Hematopoietic multipotent progenitor cell treated with erythropoietin and hydrocortisone succinate and interleukin-3 and kit ligand, for 8 days (in vitro differentiated cells): ENCODE measurements around the gene ALPG.
"Not testable (repeated sequence)": the region's sequence is repeated elsewhere in the genome, so short reads cannot be mapped to it uniquely, and the experiment has no call there.

ENCODE experiments used
- DNase-seq: peaks from one replicate; pipeline ENCODE4 v3.0.0-alpha.2; 2015

The ALPG gene

DNA sequence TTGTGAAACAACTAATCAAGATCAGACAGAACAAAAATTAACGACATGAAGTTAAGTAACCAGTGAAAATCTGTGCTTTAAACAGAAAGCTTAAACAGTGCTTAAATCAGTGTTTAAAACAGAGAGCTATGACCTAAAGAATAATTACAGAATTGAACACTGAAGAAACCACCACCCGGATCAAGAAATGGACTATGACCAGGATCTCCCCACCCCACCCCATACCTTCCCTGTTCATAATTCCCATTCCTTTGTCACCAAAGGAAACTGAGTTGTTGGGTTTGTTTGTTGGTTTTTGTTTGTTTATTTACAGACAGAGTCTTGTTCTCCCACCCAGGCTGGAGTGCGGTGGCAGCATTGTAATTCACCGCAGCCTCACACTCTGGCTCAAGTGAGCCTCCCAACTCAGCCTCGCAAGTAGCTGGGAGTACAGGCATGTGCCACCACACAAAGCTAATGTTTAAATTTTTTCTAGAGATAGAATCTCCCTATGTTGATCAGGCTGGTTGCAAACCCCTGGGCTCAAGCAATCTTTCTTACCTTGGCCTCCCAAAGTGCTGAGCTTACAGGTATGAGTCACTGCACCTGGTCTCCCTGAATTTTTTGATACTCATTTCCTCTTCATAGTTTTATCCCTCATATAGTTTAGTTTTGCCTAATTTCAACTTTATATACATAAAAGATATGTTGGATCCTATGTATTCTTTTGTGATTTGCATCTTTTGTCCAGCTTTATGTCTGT, 8.2 kb upstream of the ALPG start:
- DNase-seq = no peak

DNA sequence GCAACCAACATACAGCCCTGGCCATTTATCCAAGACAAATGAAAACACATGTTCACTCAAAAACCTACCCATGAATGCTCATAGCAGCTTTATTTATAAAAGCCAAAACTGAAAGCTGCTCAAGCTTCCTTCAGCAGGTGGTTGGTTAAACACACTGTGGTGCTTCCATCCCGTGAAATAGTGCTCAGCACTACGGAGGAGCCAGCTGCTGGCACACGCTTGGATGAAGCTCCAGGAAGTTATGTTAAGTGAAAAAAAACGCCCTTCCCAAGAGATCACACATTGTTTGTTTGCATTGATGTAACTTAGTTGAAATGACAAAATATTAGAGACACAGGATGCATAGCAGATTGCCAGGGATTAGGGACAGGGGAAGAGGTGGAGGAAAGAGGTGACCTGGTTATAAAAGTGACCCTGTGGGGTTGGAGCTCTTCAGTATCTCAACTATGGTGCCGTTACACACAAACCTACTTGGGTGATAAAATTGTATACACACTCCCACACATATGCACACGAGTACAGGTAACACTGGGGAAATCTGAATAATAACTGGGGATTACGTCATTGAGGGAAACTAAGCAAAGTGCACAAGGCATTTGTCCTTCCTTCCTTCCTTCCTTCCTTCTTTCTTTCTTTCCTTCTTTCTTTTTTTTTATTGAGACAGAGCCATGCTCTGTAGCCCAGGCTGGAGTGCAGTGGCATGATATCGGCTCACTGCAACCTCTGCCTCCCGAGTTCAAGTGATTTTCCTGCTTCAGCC, 6.2 kb upstream of the ALPG start:
- DNase-seq = no peak

DNA sequence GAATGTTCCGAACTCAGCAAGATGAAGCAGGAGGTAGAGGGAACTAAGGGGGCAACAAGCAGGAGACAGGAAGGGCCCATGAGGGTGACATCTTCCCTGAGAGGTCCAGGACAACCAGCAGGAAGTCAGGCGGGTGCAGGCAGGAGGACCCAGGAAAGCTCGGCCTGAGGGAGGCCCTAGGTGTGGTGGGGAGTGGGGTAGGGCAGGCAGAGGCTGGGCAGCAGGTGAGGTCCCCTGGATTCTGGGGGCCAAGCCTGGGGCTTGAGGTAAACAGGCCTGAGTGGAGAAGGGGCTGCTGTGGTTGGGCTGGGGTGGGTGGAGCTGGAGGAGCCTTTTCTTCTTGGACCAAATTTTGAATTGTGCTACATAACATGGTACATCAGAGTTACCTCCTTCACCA, 4.1 kb upstream of the ALPG start:
- no peak for DNase-seq

DNA sequence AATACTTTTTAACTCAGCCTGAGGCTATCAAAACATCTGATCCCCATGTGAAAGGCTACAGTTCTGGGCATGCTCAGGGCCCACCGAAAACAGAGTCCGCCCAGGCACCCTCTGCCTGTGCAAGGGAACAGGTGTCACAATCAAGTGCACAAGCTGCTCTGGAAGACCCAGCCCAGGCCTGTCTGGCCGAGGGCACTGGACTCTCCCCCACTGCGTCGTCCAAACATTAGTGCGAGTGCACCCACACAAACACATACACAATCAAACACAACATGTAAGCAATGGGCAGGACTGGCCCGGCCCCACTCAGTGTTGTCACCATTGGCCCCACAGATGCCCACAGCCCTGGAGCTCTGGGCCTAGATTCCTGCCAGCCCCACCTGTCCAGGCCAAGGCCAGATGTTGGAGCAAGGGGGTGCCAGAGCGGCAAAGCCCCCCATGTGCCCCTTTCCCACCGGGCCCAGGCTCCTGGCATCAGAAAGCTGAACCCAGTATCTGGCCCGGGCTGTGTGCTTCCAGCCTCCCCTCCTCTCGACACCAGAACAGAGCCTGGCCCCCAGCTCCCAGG, 617 bp upstream of the ALPG start:
- DNase-seq = no peak

DNA sequence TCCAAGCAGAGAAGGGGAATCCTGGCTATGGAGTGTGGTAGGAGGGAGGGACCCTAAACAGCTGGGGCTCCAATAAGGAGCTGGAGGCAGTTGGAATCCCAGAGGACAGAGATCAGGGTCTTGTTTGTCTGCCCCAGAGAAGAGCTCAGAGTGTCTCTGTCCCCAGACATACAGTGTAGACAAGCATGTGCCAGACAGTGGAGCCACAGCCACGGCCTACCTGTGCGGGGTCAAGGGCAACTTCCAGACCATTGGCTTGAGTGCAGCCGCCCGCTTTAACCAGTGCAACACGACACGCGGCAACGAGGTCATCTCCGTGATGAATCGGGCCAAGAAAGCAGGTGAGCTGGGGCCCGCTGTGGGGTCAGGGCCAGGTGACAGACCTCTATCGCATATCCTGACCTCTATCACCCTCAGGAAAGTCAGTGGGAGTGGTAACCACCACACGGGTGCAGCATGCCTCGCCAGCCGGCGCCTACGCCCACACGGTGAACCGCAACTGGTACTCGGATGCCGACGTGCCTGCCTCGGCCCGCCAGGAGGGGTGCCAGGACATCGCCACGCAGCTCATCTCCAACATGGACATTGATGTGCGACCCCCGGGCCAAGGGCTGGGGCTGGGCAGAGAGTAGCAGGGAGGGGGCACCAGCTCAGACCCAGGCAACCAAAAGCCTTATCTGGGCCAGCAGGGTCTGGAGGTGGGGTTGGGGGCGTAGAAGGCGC, 945 bp downstream of the ALPG start:
- DNase-seq = not testable (repeated sequence)

DNA sequence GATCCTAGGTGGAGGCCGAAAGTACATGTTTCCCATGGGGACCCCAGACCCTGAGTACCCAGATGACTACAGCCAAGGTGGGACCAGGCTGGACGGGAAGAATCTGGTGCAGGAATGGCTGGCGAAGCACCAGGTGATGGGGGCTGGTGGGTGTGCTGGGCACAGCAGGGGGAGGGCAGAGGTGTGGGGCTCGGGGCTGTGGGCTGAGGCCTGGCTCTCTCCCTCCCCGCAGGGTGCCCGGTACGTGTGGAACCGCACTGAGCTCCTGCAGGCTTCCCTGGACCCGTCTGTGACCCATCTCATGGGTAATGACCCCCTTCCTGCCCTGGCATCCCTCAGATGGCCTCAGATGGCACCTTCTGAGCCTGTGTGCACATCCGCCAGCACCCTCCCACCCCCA, 1.6 kb downstream of the ALPG start:
- not testable (repeated sequence) for DNase-seq

DNA sequence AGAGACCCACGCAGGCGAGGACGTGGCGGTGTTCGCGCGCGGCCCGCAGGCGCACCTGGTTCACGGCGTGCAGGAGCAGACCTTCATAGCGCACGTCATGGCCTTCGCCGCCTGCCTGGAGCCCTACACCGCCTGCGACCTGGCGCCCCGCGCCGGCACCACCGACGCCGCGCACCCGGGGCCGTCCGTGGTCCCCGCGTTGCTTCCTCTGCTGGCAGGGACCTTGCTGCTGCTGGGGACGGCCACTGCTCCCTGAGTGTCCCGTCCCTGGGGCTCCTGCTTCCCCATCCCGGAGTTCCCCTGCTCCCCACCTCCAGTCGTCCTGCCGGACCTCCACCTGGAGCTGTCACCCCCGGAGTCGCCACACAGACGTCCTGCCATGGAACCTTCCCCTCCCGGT, 3.0 kb downstream of the ALPG start:
- not testable (repeated sequence) for DNase-seq

DNA sequence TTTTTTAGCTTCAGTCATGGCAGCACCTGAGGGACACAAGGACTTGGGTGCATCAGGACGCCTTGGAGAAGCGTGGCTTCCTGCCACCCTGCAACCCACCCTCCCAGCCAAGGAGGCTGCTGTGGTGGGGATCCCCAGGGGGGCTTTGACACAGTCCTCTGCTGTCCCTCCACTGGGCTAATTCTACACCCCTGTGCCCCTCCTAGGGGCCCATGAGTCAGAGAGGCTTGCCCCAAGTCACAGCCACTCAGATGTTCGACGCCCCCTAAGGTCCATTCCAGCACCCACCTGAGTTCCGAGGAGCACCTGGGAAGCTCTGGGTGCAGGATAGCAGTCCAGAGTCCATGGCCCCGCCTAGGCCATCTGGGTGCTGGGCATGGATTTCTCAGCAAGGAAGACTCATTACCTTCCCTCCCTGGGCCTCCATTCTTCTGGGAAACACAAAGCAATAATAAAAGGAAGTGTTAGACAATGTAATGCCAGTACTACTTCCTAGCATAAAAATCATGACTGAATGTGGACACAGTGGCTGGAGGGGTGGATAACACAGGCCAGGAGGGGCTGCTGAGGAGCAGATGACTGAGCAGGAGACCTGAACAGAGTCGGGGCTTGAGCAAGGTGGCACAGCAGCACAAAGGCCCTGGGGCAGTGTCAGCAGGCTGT, 3.7 kb downstream of the ALPG start:
- DNase-seq = no peak

DNA sequence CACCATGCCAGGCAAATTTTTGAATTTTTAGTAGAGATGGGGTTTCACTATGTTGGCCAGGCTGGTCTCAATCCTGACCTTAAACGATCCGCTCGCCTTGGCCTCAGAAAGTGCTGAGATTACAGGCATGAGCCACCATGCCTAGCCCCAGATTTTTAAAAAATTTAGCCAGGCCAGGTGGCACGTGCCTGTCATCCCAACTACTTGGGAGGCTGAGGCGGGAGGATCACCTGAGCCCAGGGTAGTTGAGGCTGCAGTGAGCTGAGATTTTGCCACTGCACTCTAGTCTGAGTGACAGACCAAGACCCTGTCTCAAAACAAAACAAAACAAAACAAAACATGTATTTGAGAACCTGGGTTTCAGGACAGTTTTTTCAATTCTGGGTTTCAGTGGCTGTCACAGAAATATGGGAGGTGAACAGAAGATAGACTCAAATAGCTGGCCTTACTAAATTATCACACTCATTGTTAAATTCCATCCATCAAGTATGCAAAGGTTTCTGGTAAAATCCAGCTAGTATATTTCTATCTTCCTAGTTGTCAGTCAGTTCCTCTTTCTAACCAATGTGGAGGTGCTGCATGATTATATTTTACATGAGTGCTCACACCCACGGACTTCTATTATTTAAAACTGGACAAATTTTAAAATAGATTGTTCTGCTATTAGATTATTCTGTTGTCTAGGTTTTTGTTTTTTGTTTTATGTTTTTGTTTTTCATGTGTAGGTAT, 5.4 kb downstream of the ALPG start:
- no peak for DNase-seq

DNA sequence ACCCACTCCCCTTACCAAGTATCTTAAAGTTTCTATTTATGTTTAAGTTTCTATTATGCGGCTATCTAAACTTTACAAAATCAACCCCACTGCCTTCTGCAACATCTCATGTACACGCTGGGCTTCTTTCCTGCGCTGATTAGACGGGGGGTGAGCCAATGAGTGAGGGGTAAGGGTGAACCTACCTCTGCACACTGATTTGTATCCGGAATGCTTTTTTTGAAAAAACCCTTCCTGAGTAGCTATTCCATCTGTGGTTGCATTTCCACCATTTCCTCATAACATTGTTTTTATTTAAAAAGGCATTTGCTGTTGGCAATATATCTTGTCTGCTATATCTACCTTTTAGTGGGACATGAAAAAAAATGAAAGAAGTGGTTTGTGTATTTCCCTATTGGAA, 6.3 kb downstream of the ALPG start:
- DNase-seq = no peak

DNA sequence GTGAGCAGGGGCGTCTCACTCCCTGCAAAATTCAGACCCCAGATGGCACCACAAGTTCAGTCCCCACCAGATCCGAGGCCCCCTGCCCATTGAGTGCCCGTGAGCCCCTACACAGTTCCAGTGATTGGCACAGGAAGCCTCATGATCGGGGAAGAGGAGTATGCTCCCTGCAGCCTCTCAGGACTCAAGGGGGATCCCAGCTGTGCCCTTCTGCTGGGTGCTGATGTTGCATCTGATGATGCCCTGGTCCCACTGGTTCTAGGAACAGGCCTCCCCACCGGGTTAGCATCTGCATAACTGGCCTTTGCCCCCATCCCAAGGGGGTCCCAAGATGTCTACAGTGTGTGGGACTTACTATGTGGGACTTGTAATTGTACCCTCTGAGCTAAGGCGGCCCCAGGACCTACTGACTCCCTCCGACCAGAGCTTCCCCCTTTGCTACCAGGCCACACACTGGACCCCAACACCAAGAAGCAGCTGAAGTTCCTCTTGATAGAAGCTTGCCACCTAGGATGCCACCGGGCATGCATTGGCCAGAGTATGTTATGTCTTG, 8.6 kb downstream of the ALPG start:
- no peak for DNase-seq

DNA sequence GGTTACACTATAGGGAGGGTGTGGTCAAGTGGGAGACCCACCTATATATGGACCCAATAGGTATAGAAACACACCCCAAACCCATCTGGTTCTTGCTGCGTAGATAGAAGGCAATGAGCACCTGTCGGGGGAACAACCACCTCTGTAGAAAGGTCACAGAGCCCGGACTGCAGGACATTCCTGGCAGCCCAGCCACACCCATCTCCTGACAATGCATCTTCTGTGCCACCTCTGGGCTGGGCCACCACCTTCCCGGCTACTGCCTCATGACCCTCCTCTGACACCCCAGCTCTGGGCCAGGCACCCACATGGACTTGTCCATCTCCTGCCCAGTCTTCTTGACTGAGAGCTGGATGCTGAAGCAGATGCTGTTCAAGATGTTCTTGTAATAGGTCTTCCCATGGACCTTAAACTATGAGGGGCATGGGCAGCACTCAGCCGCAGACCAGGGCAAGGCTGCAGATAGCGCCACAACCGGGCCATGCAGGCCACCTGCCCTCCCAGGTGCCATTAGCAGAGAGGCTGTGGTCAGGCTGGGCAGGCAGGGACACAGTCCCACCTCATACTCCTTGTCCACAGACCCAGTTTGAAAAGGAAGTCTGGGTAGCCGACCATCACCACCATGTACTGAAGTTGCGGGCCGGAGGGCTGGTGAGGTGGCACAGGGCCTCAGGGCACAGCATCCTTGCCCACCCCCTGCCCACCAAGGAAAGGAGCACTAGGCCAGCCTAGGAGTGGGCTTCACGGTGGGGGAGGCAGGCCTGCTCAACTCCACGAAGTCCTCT, 9.3 kb downstream of the ALPG start:
- no peak for DNase-seq

DNA sequence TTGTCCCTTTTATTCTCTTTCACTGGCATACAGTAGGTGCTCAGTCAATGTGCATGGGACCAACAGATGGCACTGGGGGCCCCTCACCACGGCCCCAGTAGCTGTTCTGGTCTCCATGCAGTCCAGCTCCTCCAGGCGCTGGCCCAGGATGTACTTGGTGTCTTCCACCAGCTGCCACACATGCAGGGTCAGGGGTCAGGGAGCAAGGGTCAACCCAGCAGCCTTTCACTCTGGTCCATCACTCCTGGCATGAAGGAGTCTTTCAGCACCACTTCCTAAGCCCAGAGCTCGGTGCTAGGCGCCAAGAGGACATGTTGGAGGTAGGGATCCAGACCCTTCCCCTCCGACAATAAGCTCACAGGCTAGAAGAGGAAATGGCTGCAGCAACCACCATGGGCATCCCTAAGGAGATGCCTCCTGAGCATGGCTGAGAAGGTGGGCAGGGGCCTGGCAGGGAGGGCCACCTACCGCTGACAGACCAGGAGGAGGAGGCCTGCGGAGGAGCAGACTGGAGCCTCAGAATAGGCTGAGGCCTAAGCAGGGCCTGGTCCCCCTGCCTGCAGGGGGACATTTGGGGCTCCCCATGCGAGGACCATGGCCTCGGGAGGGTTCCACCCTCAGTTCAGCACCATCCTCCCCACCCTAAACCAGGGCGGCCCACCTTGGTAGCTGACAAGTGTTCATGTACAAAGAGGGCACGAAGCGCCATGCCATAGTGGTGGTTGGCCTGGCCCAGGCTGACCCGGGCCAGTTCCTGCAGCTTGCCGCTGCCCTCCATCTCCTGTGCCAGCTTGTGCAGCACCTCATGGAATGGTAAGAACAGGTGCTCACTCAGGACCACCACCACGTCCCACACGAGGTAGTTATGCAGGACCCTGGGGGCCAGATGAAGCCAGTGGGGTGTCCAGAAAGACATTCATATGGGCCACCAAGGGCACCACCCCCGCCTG, 10.2 kb downstream of the ALPG start:
- DNase-seq = no peak

DNA sequence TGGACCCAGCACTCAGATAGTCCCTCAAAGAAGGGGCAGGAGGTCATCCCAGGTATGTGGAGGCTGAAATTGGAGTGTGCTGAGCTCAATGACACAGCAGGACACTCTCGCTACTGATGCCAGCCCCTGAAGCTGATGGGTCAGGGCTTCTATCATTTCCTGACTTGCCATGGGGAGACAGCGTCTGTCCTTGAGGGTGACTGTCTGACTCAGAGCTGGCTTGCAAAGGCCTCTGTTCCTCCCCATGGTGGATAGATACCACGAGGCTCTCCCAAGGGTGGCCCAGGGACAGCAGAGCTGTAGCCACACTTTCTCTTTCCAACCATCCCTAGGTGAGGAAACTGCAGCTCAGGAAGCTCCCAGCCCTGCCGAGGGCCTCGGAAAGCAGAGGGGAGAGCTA, 10.8 kb downstream of the ALPG start:
- no peak for DNase-seq

DNA sequence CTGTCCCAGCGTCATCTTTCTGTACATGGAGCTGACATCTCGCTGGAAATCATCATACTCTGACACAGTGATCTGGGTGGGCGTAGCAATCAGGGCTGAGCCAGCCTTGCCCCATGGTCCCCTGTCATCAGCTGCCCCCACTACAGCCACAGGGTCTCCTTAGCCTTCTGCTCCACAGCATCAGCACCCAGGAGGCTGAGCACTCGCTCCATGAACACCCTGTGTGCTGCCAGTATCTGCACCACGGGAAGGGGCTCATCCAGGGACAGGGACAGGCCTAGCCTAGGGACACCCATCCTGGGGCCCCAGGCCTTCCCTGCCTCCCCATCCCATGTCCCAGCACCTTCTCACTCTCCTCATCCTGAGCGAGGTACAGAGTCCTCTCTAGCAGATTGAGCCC, 11.4 kb downstream of the ALPG start:
- no peak for DNase-seq

DNA sequence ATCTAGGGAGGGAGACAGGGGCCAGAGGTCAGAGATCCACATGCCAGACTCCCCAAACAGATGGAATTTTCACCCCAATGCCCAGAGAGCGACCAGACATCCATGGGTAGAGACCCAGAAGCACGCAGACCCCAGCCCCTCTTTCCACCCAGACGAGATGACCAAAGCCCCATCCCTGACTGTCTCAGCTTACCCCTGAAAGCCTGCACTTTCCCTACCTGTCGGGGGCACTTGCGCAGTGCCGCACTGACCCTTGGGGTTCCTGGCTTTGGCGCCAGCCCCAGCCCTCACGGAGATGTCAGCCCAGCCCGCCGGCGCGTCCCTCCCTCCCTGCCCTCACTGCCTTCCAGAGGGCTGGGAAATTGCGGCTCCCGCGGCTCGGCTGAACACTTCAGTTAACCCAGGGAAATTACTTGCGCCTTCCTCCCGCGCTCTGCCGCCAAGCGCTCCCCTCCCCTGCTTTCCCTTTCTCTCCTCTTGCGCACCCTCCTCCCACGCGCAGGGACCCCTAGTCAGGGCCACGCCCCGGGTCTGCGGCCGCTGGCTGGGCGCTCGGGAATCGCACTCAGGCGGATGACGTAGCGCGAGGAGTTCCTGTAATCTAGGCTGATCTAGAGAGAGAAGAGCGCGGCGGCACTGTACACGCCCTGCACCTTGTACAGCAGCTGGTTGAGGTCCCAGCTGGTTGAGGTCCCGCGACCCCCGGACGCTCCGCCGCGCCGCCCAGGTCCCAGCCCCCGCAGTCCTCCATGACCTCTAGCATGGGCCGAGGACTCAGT, 12.0 kb downstream of the ALPG start:
- DNase-seq = no peak

DNA sequence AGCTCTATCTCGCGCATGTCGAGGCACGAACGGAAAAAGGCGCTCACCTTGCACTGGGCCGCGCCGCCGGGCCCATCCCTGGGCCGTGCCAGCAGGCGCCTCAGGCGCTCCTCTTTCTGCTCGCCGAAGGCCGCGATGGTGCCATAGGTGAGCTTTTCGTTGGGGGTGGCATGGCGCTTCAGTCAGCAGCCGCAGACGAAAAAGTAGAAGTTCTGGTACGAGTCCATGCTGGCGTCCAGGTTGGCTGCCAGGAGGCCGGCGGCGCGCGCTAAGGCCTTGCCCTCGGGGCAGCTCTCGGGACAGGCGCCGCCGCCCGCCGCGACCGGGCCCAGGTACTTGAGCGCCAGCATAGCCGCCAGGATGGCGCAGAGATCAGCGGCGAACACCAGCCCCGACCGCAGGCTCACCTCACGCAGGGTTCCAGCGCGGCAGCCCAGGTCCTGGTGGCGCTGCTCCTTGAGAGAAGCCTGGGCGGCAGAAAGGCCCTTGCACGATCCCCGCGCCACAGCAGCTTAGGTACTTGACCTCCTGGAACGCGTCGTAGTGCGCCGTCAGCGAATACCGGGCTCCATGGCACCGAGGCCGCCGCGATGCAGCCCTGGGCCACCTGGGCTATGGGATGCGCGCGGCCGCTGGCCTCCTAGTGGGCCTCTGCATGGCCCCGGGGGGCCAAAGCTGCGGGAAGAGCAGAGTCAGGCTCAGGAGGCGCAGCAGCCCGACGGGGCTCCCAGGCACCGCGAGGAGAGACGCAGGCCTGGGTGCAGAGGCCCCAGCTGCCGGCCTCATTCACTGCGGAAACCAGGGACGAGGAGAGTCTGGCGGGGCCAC, 12.8 kb downstream of the ALPG start:
- no peak for DNase-seq

DNA sequence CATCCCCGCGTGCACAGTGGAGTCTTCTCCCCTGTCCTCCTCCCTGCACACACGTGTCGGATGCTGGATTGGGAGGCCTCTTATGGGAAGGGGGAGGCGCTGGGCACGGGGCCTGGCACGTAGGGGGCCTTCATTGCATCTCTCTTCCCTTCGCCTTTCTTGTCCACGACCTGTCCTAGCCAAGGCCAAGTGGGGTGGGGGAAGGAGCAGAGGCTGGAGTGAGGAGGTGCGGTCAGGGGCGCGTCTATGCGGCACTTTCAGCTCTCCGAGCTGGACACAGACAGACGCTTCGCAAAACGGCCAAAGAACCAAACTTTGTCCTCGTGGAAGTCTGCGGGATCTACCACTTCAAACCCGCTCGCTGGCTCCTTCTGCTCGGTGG, 13.4 kb downstream of the ALPG start:
- DNase-seq = no peak
